Neural cell (in vitro differentiated cells): ENCODE data around the gene SLC9A3. TPM values are rescaled to one million over a fixed set of nuclear protein-coding genes. Genes with fewer than 3 reads are reported as not detected.

ENCODE experiments used
- H2AFZ ChIP-seq: fragments of 200-600, 300-800 bp; sonication (generic), shearing (Covaris generic); 2 replicates; pipeline ENCODE4 v1.6.0; 2014; ENCODE audit warnings: low read depth, mild to moderate bottlenecking, antibody characterized with exemption, low read length, moderate library complexity
- H3F3A ChIP-seq: fragments of 200-600 bp; shearing (Covaris generic); 2 replicates; pipeline ENCODE4 v1.6.1; 2016; ENCODE audit warnings: mild to moderate bottlenecking, moderate library complexity, mixed read lengths, antibody characterized with exemption, low read length; ENCODE audit not compliant: insufficient read depth, poor library complexity, severe bottlenecking
- H3K27ac ChIP-seq: fragments of 200-600, 300-800 bp; sonication (generic), shearing (Covaris generic); 2 replicates; pipeline ENCODE4 v1.5.1; 2014; ENCODE audit warnings: mild to moderate bottlenecking, low read length, moderate library complexity
- H3K27me3 ChIP-seq: fragments of 300-800, 200-600 bp; sonication (generic), shearing (Covaris generic); 2 replicates; pipeline ENCODE4 v1.6.0; 2014; ENCODE audit warnings: mild to moderate bottlenecking, low read depth, low read length, moderate library complexity; ENCODE audit not compliant: insufficient read depth
- H3K36me3 ChIP-seq: fragments of 300-800, 200-600 bp; sonication (generic), shearing (Covaris generic); 2 replicates; pipeline ENCODE4 v1.5.1; 2014; ENCODE audit warnings: mild to moderate bottlenecking, antibody characterized with exemption, low read length, moderate library complexity; ENCODE audit not compliant: insufficient read depth
- H3K4me2 ChIP-seq: fragments of 300-800, 200-600 bp; sonication (generic), shearing (Covaris generic); 2 replicates; pipeline ENCODE4 v1.6.0; 2014; ENCODE audit warnings: mild to moderate bottlenecking, low read length
- H3K4me3 ChIP-seq: fragments of 300-800, 200-600 bp; sonication (generic), shearing (Covaris generic); 2 replicates; pipeline ENCODE4 v1.5.1; 2014; ENCODE audit warnings: mild to moderate bottlenecking, low read length, moderate library complexity
- H3K79me2 ChIP-seq: fragments of 200-600 bp; shearing (Covaris generic); replicated peaks from 2 replicates; pipeline ENCODE4 v1.6.0; 2014; ENCODE audit warnings: mild to moderate bottlenecking, low read length, moderate library complexity; ENCODE audit not compliant: insufficient read depth
- H3K9ac ChIP-seq: fragments of 300-800, 200-600 bp; sonication (generic), shearing (Covaris generic); 2 replicates; pipeline ENCODE4 v1.6.1; 2016; ENCODE audit warnings: mild to moderate bottlenecking, low read length, mixed read lengths
- H3K9me2 ChIP-seq: fragments of 200-600 bp; shearing (Covaris generic); 2 replicates; pipeline ENCODE4 v1.6.1; 2016; ENCODE audit warnings: mild to moderate bottlenecking, low read length, mixed read lengths; ENCODE audit not compliant: insufficient read depth
- H3K9me3 ChIP-seq: fragments of 200-600, 300-800 bp; sonication (generic), shearing (Covaris generic); 2 replicates; pipeline ENCODE4 v1.6.1; 2016; ENCODE audit warnings: mild to moderate bottlenecking, mixed run types, low read length, moderate library complexity, mixed read lengths
- H4K20me1 ChIP-seq: fragments of 200-600 bp; shearing (Covaris generic); 2 replicates; pipeline ENCODE4 v1.6.1; 2016; ENCODE audit warnings: mild to moderate bottlenecking, mixed run types; ENCODE audit not compliant: insufficient read depth
- CTCF ChIP-seq: fragments of 450-650 bp; IDR thresholded peaks from 2 replicates; pipeline ENCODE4 v1.5.1; 2014; ENCODE audit warnings: antibody characterized with exemption, mild to moderate bottlenecking, moderate library complexity; ENCODE audit not compliant: poor library complexity, severe bottlenecking
- EP300 ChIP-seq: fragments of 450-650 bp; conservative IDR thresholded peaks from 2 replicates; pipeline ENCODE4 v1.6.1; 2014; ENCODE audit warnings: antibody characterized with exemption, mild to moderate bottlenecking, moderate library complexity; ENCODE audit not compliant: poor library complexity, severe bottlenecking
- EZH2 ChIP-seq: fragments of 200-600, 300-800 bp; shearing (Covaris generic), sonication (generic); IDR thresholded peaks from 2 replicates; pipeline ENCODE4 v1.6.1; 2014; ENCODE audit warnings: antibody characterized with exemption, low read length, borderline replicate concordance, mild to moderate bottlenecking; ENCODE audit not compliant: insufficient read depth, poor library complexity, severe bottlenecking
- MXI1 ChIP-seq: fragments of 450-650 bp; conservative IDR thresholded peaks from 2 replicates; pipeline ENCODE4 v1.6.1; 2014; ENCODE audit warnings: antibody characterized with exemption, mild to moderate bottlenecking; ENCODE audit not compliant: poor library complexity, severe bottlenecking
- POLR2AphosphoS5 ChIP-seq: IDR thresholded peaks from 2 replicates; pipeline ENCODE4 v1.6.1; 2012
- RAD21 ChIP-seq: fragments of 450-650 bp; conservative IDR thresholded peaks from 2 replicates; pipeline ENCODE4 v1.6.1; 2014; ENCODE audit warnings: antibody characterized with exemption, mild to moderate bottlenecking, moderate library complexity
- REST ChIP-seq: IDR thresholded peaks from 2 replicates; pipeline ENCODE4 v1.6.1; 2012; ENCODE audit warnings: borderline replicate concordance
- SMC3 ChIP-seq: fragments of 450-650 bp; conservative IDR thresholded peaks from 2 replicates; pipeline ENCODE4 v1.6.1; 2014; ENCODE audit warnings: antibody characterized with exemption, mild to moderate bottlenecking, moderate library complexity; ENCODE audit not compliant: poor library complexity
- TAF1 ChIP-seq: IDR thresholded peaks from 2 replicates; pipeline ENCODE4 v1.6.1; 2012; ENCODE audit warnings: low read depth
- polyA plus RNA-seq: library from polyadenylated mRNA; depleted of rRNA; stranded (reverse); fragments of >200 nt; gene quantifications from 2 replicates; pipeline ENCODE4 v1.2.3, GENCODE V29; 2014

The SLC9A3 gene
- polyA plus RNA-seq, 1 donor from 2014 or later, result 4.0 TPM

DNA sequence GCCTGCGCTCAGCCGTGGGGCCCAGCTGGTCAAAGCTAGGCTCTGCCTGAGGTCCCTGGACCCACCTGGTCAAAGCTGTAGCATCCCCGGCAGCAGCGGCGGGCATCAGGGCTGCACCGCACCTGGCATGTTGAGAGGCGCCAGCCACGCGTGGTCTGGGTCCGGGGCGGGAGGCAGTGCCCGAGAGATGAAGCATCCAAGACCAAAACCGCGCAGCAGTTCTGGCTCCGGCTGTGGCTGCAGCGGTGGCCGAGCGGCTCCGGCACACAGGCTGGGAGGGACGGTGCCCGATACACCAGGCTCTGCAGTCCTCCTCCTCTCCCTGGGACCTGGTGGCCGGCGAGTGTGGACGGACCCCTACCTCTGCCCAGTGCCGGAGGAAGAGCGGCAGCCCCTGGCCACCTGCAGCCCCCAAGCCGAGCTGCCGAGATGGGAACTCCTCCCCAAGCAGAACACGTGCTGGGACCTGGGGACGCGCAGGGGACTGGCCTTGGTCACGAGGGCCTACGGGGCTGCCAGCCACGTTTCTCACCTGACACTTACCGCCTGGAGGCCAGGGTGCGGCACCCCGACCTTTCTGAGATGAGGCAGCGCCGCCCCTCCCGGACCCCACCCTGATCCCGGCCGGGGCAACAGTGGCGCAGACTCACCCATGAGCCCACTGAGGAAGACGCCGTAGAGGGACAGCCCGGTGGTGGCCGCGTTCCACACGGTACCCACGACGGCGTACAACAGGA is 33.0 kb downstream of the SLC9A3 start:
- Histone ChIP-seq H3K27me3 (peaks cover 16% of the 10 kb centered on the region), H3K27ac (no peak overlapping the region), H3K9me2 (no peaks in the 10 kb centered on the region), H3K9ac (no peak overlapping the region), H3K79me2 (no peaks in the 10 kb centered on the region), H3K36me3 (no peaks in the 10 kb centered on the region), H3K4me3 (no peak overlapping the region), H4K20me1 (no peaks in the 10 kb centered on the region), H3K9me3 (no peaks in the 10 kb centered on the region), H3F3A (no peaks in the 10 kb centered on the region), H2AFZ (no peak overlapping the region), H3K4me2 (no peak overlapping the region)
- TF ChIP-seq POLR2AphosphoS5 (no peak), EZH2 (no peak), REST (no peak)

- Histone ChIP-seq H3K9me2 (no peaks in the 10 kb centered on the region), H3K79me2 (no peaks in the 10 kb centered on the region), H3K27me3 (peaks cover 11% of the 10 kb centered on the region), H4K20me1 (no peaks in the 10 kb centered on the region), H3K27ac (no peak overlapping the region), H3K4me2 (no peak overlapping the region), H2AFZ (no peak overlapping the region), H3K4me3 (no peak overlapping the region), H3K9ac (no peak overlapping the region), H3K9me3 (no peaks in the 10 kb centered on the region), H3F3A (no peaks in the 10 kb centered on the region), H3K36me3 (no peaks in the 10 kb centered on the region)
- TF ChIP-seq RAD21, result no peak
Measured at GRCh38 chr5:490116-491106, 33.8 kb downstream of the SLC9A3 start.

DNA sequence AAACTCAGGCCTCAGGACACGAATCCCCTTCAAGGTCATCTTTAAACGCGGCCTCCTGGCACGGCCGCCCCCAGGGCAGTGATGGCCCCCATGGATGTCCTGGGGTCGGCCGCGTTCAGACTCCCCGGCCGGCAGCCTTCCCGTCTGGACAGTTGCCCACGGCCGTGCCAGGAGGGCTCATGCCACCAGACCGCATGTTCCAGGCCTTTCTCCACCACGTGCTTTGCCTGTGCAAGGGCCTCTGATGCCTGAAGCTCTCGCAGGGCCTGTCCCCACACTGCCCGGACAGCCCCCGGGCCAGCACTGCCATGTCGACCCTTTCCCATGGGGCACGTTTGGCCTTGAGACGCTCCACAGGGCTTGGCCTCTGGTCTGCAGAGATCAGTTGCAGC is 34.6 kb downstream of the SLC9A3 start:
- Histone ChIP-seq H3K36me3 (no peaks in the 10 kb centered on the region), H3K27me3 (peaks cover 5% of the 10 kb centered on the region), H3K4me3 (no peak overlapping the region), H3K9me2 (no peaks in the 10 kb centered on the region), H3K9ac (no peak overlapping the region), H3K4me2 (no peak overlapping the region), H4K20me1 (no peaks in the 10 kb centered on the region), H3F3A (no peaks in the 10 kb centered on the region), H3K9me3 (no peaks in the 10 kb centered on the region), H2AFZ (no peak overlapping the region), H3K79me2 (no peaks in the 10 kb centered on the region), H3K27ac (no peak overlapping the region)
- TF ChIP-seq POLR2AphosphoS5 (no peak), SMC3 (no peak), REST (no peak), EP300 (no peak), TAF1 (no peak), RAD21 (no peak), MXI1 (no peak), CTCF (no peak), EZH2 (no peak)
